ENCODE measurements around the gene DSC1. TPM values are rescaled to one million over a fixed set of nuclear protein-coding genes. Genes with fewer than 3 reads are reported as not detected.

Gene DSC1
- total and polyA plus RNA-seq, 2 of the 8 experiments (the other 6 are each of a cell fraction or from before 2014, with no cell fraction given) = 0.02 TPM; not detected in 1

DNA sequence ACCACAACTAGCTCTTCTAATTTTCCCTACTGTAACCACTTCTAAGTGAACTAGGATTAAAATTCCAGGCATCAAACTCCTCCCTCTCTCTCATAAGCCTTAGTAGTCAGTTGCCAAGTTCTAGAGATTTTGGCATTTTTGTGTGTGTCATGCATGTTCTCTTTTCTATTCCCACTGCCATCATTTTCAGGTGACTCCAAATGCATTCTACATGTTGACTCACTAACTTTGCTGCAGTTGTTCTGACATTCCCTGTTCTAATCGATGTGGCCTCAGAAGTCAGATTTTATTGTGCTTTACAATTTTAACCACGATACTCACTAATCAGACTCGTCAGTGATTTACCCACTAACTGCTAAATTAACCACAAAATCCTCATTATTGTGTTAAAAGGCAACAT lies 13.3 kb downstream of the DSC1 start:
- no peak overlapping the region for H2BK5ac ChIP-seq (ENCODE audit: low read depth, low read length)
- no peaks in the 10 kb centered on the region for H3K4me1 ChIP-seq (replicated peaks in 1 of 4; ENCODE audit: control insufficient read depth in 3 of 4, insufficient read depth in 4 of 4, low read length in 3 of 4)
- no peaks in the 10 kb centered on the region for H3K27me3 ChIP-seq (replicated peaks in 1 of 4; ENCODE audit: control insufficient read depth in 3 of 4, extremely low read depth in 1 of 4, insufficient read depth in 3 of 4, low read length in 3 of 4)
- no peaks in the 10 kb centered on the region for H3K79me2 ChIP-seq (ENCODE audit: control insufficient read depth in 1 of 2, insufficient read depth in 2 of 2, low read length in 2 of 2)
- FAIRE-seq = no peak
- peaks cover 0 to 5% of the 10 kb centered on the region in 2 experiments for H4K20me1 ChIP-seq (replicated peaks in 1 of 2; ENCODE audit: control insufficient read depth in 1 of 2, insufficient read depth in 2 of 2, low read length in 2 of 2)
- H3K23ac ChIP-seq (ENCODE audit: insufficient read length) = no peak overlapping the region
- 0 out of 2 replicates have a peak overlapping the region, but pooled peaks have one; percentile 13 for H2AFZ ChIP-seq (ENCODE audit: low read length)
- no peak overlapping the region for H4K8ac ChIP-seq (ENCODE audit: extremely low read depth, insufficient read depth, low read length)
- H3K14ac ChIP-seq (ENCODE audit: insufficient read length) = no peak overlapping the region
- no peaks in the 10 kb centered on the region for H3K9me3 ChIP-seq (ENCODE audit: insufficient read depth in 2 of 2, low read depth in 1 of 2, low read length in 1 of 2)
- H2BK12ac ChIP-seq (ENCODE audit: low read depth, low read length) = no peak overlapping the region
- DNase-seq (ENCODE audit: low read depth in 1 of 2, low spot score in 2 of 2) = no peak
- peaks cover 8% of the 10 kb centered on the region; the same call in 1 of the 2 replicates for H3K23me2 ChIP-seq (ENCODE audit: low read depth, low read length)
- no peak overlapping the region for H4K91ac ChIP-seq (replicated peaks; ENCODE audit: insufficient read length, low read length)
- 68% methylated on average over 3 of the region's 3 CpGs; no CpG with 5 or more reads in 1 of the 2 experiments for WGBS, 2 experiments (ENCODE audit: extremely low coverage in 1 of 2, insufficient coverage in 1 of 2, insufficient read length in 1 of 2, insufficient replicate concordance in 2 of 2, low coverage in 1 of 2, low lambda C conversion rate in 2 of 2, missing lambda C conversion rate in 1 of 2)
- H3K4me3 ChIP-seq (ENCODE audit: extremely low read depth in 1 of 4, insufficient read depth in 2 of 4, low read depth in 3 of 4, low read length in 4 of 4) = no peak overlapping the region
- no peak overlapping the region for H3K18ac ChIP-seq (ENCODE audit: extremely low read depth, low read length)
- H3K36me3 ChIP-seq (ENCODE audit: control insufficient read depth in 2 of 4, insufficient read depth in 4 of 4, low read length in 3 of 4) = no peaks in the 10 kb centered on the region
- no peaks in the 10 kb centered on the region for H3K79me1 ChIP-seq (ENCODE audit: low read depth, low read length)
- H2BK15ac ChIP-seq (ENCODE audit: low read length) = no peak overlapping the region
- H2AK5ac ChIP-seq (ENCODE audit: low read depth, low read length) = no peak overlapping the region
- ChIA-PET CTCF (ENCODE audit: partially characterized antibody) (no interaction called here), POLR2A (ENCODE audit: partially characterized antibody) (no interaction called here)
- H3K4ac ChIP-seq (replicated peaks; ENCODE audit: insufficient read length, low read depth, low read length) = no peak overlapping the region
- no peak overlapping the region for H3K27ac ChIP-seq (ENCODE audit: low read depth, low read length)
- no peak overlapping the region for H2BK120ac ChIP-seq (replicated peaks; ENCODE audit: low read depth, low read length)
- no peak overlapping the region for H3K56ac ChIP-seq (replicated peaks; ENCODE audit: insufficient read length, low read depth, low read length)
- no peak overlapping the region for H3K4me2 ChIP-seq (ENCODE audit: insufficient read depth in 1 of 2, low read depth in 2 of 2, low read length in 2 of 2)
- no peak overlapping the region for H2BK20ac ChIP-seq (ENCODE audit: low read length)
- no peak overlapping the region for H4K5ac ChIP-seq (ENCODE audit: insufficient read length, low read depth, low read length)
- no peak overlapping the region for H3K9ac ChIP-seq (replicated peaks in 1 of 4; ENCODE audit: extremely low read depth in 1 of 4, low read depth in 3 of 4, low read length in 3 of 4)
- TF ChIP-seq EGR1 (IDR thresholded peaks at IDR 0.05; ENCODE audit: borderline replicate concordance, low read depth, low read length) (no peak), BCL11A (IDR thresholded peaks at IDR 0.05; ENCODE audit: low read depth in 2 of 2, low read length in 2 of 2) (no peak), GTF2F1 (IDR thresholded peaks at IDR 0.05; ENCODE audit: borderline replicate concordance, low read depth, low read length) (no peak), GABPA (IDR thresholded peaks at IDR 0.05; ENCODE audit: borderline replicate concordance, insufficient read depth, low read length) (no peak), SIX5 (IDR thresholded peaks at IDR 0.05; ENCODE audit: low read depth, low read length) (no peak), POU5F1 (IDR thresholded peaks at IDR 0.05; ENCODE audit: low read depth, low read length) (no peak), CBX8 (IDR thresholded peaks at IDR 0.05; ENCODE audit: borderline replicate concordance, low read depth, low read length) (no peak), CREB1 (IDR thresholded peaks at IDR 0.05) (no peak), YY1 (IDR thresholded peaks at IDR 0.05; ENCODE audit: low read depth, low read length) (no peak), CTBP2 (IDR thresholded peaks at IDR 0.05; ENCODE audit: borderline replicate concordance, insufficient read depth, insufficient read length, low read length) (no peak), KDM5A (IDR thresholded peaks at IDR 0.05; ENCODE audit: low read length) (no peak)
- TF ChIP-seq, protein P1, sequence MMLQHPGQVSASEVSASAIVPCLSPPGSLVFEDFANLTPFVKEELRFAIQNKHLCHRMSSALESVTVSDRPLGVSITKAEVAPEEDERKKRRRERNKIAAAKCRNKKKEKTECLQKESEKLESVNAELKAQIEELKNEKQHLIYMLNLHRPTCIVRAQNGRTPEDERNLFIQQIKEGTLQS (IDR thresholded peaks at IDR 0.05; ENCODE audit: insufficient read depth, low read depth, low read length) = no peak
- TF ChIP-seq, protein P2, sequence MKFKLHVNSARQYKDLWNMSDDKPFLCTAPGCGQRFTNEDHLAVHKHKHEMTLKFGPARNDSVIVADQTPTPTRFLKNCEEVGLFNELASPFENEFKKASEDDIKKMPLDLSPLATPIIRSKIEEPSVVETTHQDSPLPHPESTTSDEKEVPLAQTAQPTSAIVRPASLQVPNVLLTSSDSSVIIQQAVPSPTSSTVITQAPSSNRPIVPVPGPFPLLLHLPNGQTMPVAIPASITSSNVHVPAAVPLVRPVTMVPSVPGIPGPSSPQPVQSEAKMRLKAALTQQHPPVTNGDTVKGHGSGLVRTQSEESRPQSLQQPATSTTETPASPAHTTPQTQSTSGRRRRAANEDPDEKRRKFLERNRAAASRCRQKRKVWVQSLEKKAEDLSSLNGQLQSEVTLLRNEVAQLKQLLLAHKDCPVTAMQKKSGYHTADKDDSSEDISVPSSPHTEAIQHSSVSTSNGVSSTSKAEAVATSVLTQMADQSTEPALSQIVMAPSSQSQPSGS (IDR thresholded peaks at IDR 0.05; ENCODE audit: low read length) = no peak
